ENCODE measurements around the gene SHE.
"Not testable (repeated sequence)": the region's sequence is repeated elsewhere in the genome, so short reads cannot be mapped to it uniquely, and the experiment has no call there.

The SHE gene

GRCh38 chr1:154502066-154502743, at the start of gene SHE, which contains the start of gene TDRD10:
TSS of gene SHE (minus strand) at chr1:154502412. CDS start at chr1:154502026, 386 bp downstream.
TSS of gene TDRD10 (plus strand) at chr1:154502219. CDS start at chr1:154506904, 4,685 bp downstream.
- DNase-seq, result no peak

DNA sequence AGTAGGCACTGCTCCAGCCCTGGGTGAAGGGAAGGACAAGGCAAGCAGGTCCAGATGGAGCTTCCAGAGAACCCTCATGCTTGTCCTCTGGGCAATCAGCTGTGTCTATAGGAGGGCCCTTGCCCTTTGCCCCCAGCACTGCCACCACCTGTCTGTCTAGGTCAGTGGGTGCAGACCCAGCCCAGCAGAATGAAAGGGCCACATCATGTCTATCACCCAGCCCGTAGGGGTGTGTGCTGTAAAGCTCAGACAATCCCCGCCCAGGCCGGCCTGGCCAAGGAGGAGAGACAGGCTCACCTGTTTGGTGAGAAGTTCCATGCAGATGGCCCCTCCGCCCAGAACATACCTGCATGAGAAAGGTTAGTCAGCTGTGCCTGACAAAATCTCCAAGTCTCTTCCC, 49.3 kb upstream of the SHE start:
- no peak for DNase-seq

DNA sequence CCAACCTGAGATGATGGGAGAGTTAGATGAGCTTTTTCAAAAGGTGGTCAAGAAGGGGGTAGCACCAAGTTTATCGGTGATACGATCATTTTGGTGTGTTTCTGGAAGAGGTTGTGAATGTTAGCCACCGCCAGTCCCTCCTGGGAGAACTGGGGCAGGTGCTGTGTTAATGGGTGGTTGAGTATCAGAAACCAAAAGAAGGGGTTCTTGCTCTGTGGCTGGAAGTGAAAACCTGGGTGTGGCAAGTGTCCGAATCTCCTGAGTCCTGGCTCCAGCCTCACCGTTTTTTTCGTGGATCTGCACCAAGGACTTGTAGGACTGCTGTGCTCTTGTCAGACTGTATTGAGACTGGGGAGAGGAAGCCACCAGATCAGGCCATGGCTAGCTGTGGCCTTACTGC, 48.4 kb upstream of the SHE start:
- no peak for DNase-seq

GRCh38 chr1:154550070-154550469, 47.9 kb upstream of the SHE start:
- no peak for DNase-seq

DNA sequence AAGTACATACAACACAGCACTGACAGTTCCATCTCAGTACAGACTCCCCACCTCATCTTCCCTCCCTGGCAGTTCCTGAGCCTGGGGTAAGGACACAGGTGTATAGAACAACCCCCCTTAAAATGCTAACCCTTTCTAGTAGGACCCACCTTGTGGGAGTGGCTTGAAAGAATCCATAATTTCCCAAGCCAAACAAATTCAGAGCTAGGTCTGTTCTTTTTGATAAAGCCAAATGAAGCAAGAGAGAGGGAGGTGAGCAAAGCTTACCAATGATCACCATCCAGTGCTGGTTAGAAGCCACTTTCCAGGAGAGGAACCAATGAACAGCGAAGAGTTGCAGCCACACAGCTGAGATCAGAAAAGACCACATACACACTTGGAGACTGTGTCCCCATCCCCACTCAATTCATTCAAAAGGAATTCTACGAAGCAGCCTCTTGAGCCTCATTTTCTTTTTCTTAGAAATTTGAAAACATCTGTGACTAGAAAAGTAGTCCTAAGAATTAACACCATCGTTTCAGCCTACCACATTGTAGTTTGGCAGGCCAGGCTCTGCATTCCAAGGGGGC, 47.1 kb upstream of the SHE start:
- DNase-seq, result no peak

DNA sequence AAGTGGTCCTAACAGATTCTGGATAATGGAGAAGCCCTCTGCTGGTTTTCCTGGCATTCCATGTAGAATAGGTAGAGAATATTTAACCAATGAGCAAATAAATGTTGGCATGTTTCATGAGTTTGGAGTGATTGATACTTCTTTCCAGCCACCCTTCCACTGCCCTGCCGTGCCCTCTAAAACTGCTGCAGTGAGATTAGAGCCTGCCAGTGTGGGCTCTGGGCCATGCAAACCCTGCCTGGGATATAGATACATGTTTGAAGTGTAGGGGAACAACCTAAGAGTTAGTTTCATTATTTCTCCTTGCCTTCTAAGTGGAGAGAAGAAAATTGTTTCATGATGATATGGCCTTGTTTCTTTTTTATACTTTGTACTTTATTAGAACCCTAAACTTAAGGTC, 45.8 kb upstream of the SHE start:
- DNase-seq, result no peak

GRCh38 chr1:154547105-154547732, 45.0 kb upstream of the SHE start:
- no peak for DNase-seq

- no peak for DNase-seq
These were observed 44.3 kb upstream of the SHE start for GRCh38 chr1:154546264-154547063.

- DNase-seq, result no peak
These were observed 39.0 kb upstream of the SHE start for GRCh38 chr1:154541231-154541630.

DNA sequence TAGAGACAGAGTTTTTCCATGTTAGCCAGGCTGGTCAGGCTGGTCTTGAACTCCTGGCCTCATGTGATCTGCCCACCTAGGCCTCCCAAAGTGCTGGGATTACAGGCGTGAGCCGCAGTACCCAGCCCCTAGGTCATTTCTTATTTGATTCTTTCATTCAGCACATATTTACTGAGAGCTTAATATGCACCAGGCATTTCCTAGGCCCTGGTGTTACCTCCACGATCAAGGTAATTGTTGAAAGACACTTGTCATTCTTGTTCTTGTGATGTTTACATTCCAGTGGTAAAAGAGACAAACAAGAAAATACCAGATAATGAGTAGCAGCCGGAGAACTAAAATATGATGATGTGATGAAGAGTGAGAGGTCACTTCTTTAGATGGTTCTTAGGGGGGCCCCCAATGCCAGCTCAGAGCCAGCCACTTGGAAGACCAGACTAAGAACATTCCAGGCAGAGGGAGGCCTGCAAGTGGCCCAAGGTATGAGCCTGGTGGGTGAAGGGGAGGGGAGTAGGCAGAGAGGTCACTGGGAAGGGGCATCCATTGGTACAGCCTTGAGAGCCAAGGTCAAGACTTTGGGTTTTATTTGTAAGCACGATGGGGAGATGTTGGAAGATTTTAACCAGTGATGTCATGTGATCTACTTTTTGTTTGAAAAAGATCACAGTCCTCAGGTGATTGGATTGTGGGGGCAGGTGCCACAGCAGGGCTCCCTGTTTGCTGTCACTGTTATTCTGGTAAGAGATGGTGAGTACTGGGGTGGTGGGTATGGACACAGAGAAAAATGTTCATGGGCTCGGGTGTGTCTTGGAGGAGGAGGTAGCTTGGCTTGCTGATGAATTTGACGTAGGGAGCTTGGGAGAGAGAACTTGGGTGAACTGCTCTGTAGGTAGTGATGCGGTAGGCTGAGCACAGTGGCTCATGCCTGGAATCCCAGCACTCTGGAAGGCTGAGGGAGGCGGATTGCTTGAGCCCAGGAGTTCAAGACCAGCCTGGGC, 37.6 kb upstream of the SHE start:
- no peak for DNase-seq

DNA sequence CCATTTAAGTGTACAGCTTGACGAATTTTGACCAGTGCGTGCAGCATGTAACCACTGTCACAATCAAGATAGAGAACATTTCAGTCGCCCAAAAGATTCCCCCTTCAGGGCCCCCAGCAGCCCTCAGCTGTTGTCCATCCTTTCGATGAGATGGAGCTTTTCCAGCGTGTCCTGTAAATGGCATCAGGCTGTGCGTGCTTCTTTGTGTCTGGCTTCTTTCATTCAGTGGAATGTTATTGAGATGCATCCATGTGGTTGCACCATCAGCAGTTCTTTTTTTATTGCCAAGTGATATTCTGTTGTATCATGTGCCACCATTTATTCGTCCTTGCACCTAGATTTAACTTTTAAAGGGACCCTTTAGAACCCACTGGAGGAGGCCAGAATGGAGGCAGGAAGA, 34.4 kb upstream of the SHE start:
- no peak for DNase-seq

DNA sequence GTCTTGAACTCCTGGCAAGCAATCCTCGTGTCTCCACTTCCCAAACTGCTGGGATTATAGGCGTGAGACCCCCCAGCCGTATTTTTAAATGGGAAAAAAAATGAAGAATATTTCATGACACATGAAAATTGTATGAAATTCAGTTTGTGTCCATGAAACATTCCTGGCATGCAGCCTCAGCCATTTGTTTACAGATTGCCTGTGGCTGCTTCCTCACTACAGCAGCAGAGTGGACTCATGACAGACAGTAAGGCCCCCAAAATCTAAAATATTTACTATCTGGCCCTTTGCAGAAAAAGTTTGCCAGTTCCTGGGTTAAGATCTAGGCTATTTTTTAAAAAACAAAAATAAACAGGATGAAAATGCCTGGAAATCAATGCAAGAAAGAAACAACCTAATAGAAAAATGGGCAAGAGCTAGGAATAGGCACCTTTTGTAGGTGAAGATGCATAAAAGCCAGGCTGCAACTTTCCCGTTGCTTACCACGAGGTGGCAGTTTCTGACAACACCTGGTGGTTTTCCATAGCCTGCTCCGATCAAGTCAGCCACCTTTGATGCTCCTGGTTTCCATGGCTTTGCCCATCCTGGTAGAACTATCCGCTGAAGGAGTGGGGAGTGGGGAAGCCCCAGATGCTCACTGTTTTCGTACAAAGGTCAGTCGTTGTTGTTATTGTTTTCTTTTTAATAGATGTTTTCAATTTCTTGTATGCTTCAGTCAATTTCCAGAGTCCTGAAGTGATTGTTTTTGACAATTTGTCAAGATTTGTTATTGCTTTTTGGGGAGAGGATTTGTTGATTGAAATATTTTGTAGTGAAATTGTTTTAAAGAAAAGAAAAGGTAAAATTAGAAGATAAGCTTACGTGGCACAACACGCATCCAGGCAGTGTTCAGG, 32.0 kb upstream of the SHE start:
- DNase-seq, result no peak

GRCh38 chr1:154531950-154532349, 29.7 kb upstream of the SHE start:
- not testable (repeated sequence) for DNase-seq

- no peak for DNase-seq
These were observed 27.1 kb upstream of the SHE start for GRCh38 chr1:154529308-154529707.

GRCh38 chr1:154527192-154527591, 25.0 kb upstream of the SHE start:
- no peak for DNase-seq

GRCh38 chr1:154524881-154525280, 22.7 kb upstream of the SHE start:
- no peak for DNase-seq

GRCh38 chr1:154521695-154522094, 19.5 kb upstream of the SHE start:
- DNase-seq, result no peak

DNA sequence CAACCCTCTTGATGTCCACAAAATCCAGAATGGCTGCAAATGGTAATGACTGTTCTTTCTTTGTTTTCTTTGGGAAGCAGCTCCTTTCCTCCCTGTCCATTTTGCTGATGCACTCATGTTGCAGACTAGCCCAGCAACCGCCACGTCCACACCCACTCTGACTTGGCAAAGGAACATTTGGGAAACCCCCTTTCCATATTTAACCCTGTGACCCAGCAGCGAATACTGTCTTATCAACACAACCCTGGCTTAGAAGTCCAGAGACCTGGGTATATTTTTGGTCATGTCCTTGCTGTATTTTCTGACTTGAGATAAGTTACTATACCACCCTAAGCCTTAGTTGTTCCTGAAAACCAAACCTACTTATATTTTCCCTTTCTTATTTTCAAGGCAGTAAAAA, 18.1 kb upstream of the SHE start:
- no peak for DNase-seq

DNA sequence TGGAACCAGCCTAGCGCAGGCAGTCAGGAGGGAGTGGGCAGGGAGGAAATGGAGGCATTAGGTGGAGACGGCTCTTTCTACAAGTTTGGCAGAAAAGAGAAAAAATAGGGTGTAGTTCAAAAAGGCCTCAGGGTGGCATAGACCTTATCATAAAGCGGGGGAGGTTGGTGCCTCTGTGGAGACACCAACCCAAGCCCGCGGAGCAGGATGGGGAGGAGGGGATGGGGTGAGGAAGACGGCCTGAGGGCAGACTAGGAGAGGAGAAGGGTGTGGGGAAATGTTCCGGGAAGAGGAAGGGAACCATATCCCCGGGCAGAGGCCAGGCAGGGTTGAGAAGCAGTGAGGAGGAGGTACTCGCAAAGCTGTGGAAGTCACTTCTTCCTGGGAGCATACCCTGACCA, 17.4 kb upstream of the SHE start:
- DNase-seq, result no peak

- no peak for DNase-seq
These were observed 15.4 kb upstream of the SHE start for GRCh38 chr1:154517661-154518060.

GRCh38 chr1:154514066-154514553, 11.9 kb upstream of the SHE start:
- no peak for DNase-seq
